Activated CD4-positive, alpha-beta memory T cell treated with anti-CD3 and anti-CD28 coated beads for 36 hours (primary cell): ENCODE results near the gene ZSCAN21. TPM values are rescaled to one million over a fixed set of nuclear protein-coding genes. Genes with fewer than 3 reads are reported as not detected.

Experiments used
- CTCF ChIA-PET: fragments of 350-600 bp; sonication (Branson Sonifier 250); formaldehyde crosslinking; loops from one replicate; lab custom pipeline; 2021; ENCODE audit warnings: antibody characterized with exemption, inconsistent platforms; lab: Charles Lee
- POLR2A ChIA-PET: fragments of 350-600 bp; sonication (Branson Sonifier 250); formaldehyde crosslinking; loops from one replicate; lab custom pipeline; 2021; ENCODE audit warnings: antibody characterized with exemption; lab: Charles Lee
- DNase-seq: peaks from one replicate; pipeline ENCODE4 v3.0.0-alpha.2; 2020
- H3K27ac Mint-ChIP-seq: one replicate; pipeline ENCODE4 v1.8.0; 2021; ENCODE audit warnings: mixed read lengths
- H3K27me3 Mint-ChIP-seq: one replicate; pipeline ENCODE4 v1.8.0; 2021; ENCODE audit warnings: mixed read lengths
- H3K36me3 Mint-ChIP-seq: one replicate; pipeline ENCODE4 v1.8.0; 2021; ENCODE audit warnings: mixed read lengths
- H3K4me1 Mint-ChIP-seq: one replicate; pipeline ENCODE4 v1.8.0; 2021; ENCODE audit warnings: low read depth, mixed read lengths
- H3K4me3 Mint-ChIP-seq: one replicate; pipeline ENCODE4 v1.8.0; 2021; ENCODE audit warnings: mild to moderate bottlenecking, mixed read lengths
- H3K9me3 Mint-ChIP-seq: one replicate; pipeline ENCODE4 v1.8.0; 2021; ENCODE audit warnings: mixed read lengths
- intact Hi-C: fragments of 100-400 bp; cut with micrococcal nuclease; formaldehyde crosslinking; loops from one replicate; pipeline ENCODE4 v1.15.1; 2023
- total RNA-seq, 2 experiments: library from RNA; stranded (reverse); gene quantifications; one replicate each; pipeline ENCODE4 v1.2.3, GENCODE V29; 2021

The ZSCAN21 gene
- total RNA-seq, 2 experiments from 2014 or later: 6.2 TPM

GRCh38 chr7:100090527-100091410 is 41.2 kb downstream of the ZSCAN21 start:
- H3K36me3 Mint-ChIP-seq: peaks cover 44% of the 10 kb centered on the region
- DNase-seq: no peak
- ChIA-PET CTCF (interaction anchor here (0.6 to 2.3 kb wide), 4 partner anchors 9 to 615 kb away, joined by 3 to 11 read pairs (median 5); partner anchors contain the start of genes AP4M1, MCM7, POP7 and ZNF3), POLR2A (interaction anchor here (0.7 to 4.3 kb wide), 4 partner anchors 8 to 118 kb away, joined by 3 to 44 read pairs (median 6); partner anchors contain the start of genes AP4M1 and MCM7)
- no peaks in the 10 kb centered on the region for H3K27me3 Mint-ChIP-seq
- peak overlapping the region; percentile 53 for H3K4me3 Mint-ChIP-seq
- peak overlapping the region; percentile 72 for H3K27ac Mint-ChIP-seq
- no peaks in the 10 kb centered on the region for H3K9me3 Mint-ChIP-seq
- intact Hi-C loops: no loop called here
- peaks cover 49% of the 10 kb centered on the region for H3K4me1 Mint-ChIP-seq

GRCh38 chr7:100091411-100092181 is 42.0 kb downstream of the ZSCAN21 start:
- Mint-ChIP-seq H3K27ac (peak overlapping the region; percentile 72), H3K4me3 (no peak overlapping the region), H3K36me3 (peaks cover 52% of the 10 kb centered on the region), H3K4me1 (peaks cover 51% of the 10 kb centered on the region), H3K27me3 (no peaks in the 10 kb centered on the region), H3K9me3 (no peaks in the 10 kb centered on the region)
- intact Hi-C loops: no loop called here
- ChIA-PET CTCF (interaction anchor here (1.5 kb wide), 1 partner anchor 614 kb away, joined by 5 read pairs; the partner anchor contains the start of gene POP7), POLR2A (interaction anchor here (0.6 to 4.3 kb wide), 2 partner anchors 9 kb away, joined by 5 to 44 read pairs; partner anchors contain the start of genes AP4M1 and MCM7)
- DNase-seq: peak; percentile 27

- Mint-ChIP-seq H3K36me3 (peaks cover 63% of the 10 kb centered on the region), H3K27ac (no peak overlapping the region), H3K9me3 (no peaks in the 10 kb centered on the region), H3K27me3 (no peaks in the 10 kb centered on the region), H3K4me1 (peaks cover 53% of the 10 kb centered on the region), H3K4me3 (no peak overlapping the region)
- ChIA-PET CTCF (no interaction called here), POLR2A (no interaction called here)
- intact Hi-C loops: no loop called here
- DNase-seq: no peak
These were observed 43.5 kb downstream of the ZSCAN21 start for GRCh38 chr7:100093054-100093453.

- Mint-ChIP-seq H3K27me3 (no peaks in the 10 kb centered on the region), H3K9me3 (no peaks in the 10 kb centered on the region), H3K4me1 (peaks cover 55% of the 10 kb centered on the region), H3K27ac (no peak overlapping the region), H3K4me3 (no peak overlapping the region), H3K36me3 (peaks cover 67% of the 10 kb centered on the region)
- POLR2A ChIA-PET: no interaction called here
- DNase-seq: no peak
- intact Hi-C loops: no loop called here
- CTCF ChIA-PET: no interaction called here
These were observed 43.9 kb downstream of the ZSCAN21 start for GRCh38 chr7:100093498-100093897.

- peaks cover 71% of the 10 kb centered on the region for H3K36me3 Mint-ChIP-seq
- intact Hi-C loops: no loop called here
- ChIA-PET CTCF (no interaction called here), POLR2A (no interaction called here)
- H3K4me1 Mint-ChIP-seq: peaks cover 59% of the 10 kb centered on the region
- no peaks in the 10 kb centered on the region for H3K27me3 Mint-ChIP-seq
- H3K4me3 Mint-ChIP-seq: no peak overlapping the region
- no peak overlapping the region for H3K27ac Mint-ChIP-seq
- H3K9me3 Mint-ChIP-seq: no peaks in the 10 kb centered on the region
- no peak for DNase-seq
These were observed 44.4 kb downstream of the ZSCAN21 start for GRCh38 chr7:100093925-100094486.

GRCh38 chr7:100095289-100095688 is 45.7 kb downstream of the ZSCAN21 start:
- no peak overlapping the region for H3K27ac Mint-ChIP-seq
- ChIA-PET CTCF (interaction anchor here (0.6 to 0.8 kb wide), 2 partner anchors 13 to 20 kb away, joined by 3 read pairs; no protein-coding TSS in a partner anchor), POLR2A (no interaction called here)
- DNase-seq: no peak
- H3K9me3 Mint-ChIP-seq: no peaks in the 10 kb centered on the region
- H3K4me3 Mint-ChIP-seq: no peak overlapping the region
- H3K36me3 Mint-ChIP-seq: peaks cover 83% of the 10 kb centered on the region
- H3K27me3 Mint-ChIP-seq: no peaks in the 10 kb centered on the region
- H3K4me1 Mint-ChIP-seq: peaks cover 60% of the 10 kb centered on the region
- intact Hi-C loops: no loop called here

GRCh38 chr7:100095704-100096103 is 46.1 kb downstream of the ZSCAN21 start:
- ChIA-PET POLR2A (no interaction called here), CTCF (interaction anchor here (0.6 to 0.8 kb wide), 2 partner anchors 13 to 21 kb away, joined by 3 read pairs; no protein-coding TSS in a partner anchor)
- Mint-ChIP-seq H3K27ac (no peak overlapping the region), H3K9me3 (no peaks in the 10 kb centered on the region), H3K4me1 (peaks cover 56% of the 10 kb centered on the region), H3K36me3 (peaks cover 85% of the 10 kb centered on the region), H3K4me3 (no peak overlapping the region), H3K27me3 (no peaks in the 10 kb centered on the region)
- DNase-seq: no peak
- intact Hi-C loops: no loop called here

GRCh38 chr7:100098913-100099312 is 49.3 kb downstream of the ZSCAN21 start:
- intact Hi-C loops: no loop called here

GRCh38 chr7:100099452-100099851 is 49.9 kb downstream of the ZSCAN21 start:
- intact Hi-C loops: no loop called here
- H3K36me3 Mint-ChIP-seq: peaks cover 59% of the 10 kb centered on the region
- CTCF ChIA-PET: interaction anchor here (3.1 kb wide), 1 partner anchor 10 kb away, joined by 11 read pairs; the partner anchor contains the start of gene COPS6

More at GRCh38 chr7:100098913-100099312, 49.3 kb downstream of the ZSCAN21 start:
- Mint-ChIP-seq H3K36me3 (peaks cover 62% of the 10 kb centered on the region), H3K4me3 (peak overlapping the region; percentile 59), H3K27me3 (no peaks in the 10 kb centered on the region), H3K4me1 (peaks cover 50% of the 10 kb centered on the region), H3K9me3 (no peaks in the 10 kb centered on the region), H3K27ac (peak overlapping the region; percentile 95)
- CTCF ChIA-PET: no interaction called here
- DNase-seq: no peak
- POLR2A ChIA-PET: interaction anchor here (0.6 to 1.1 kb wide), 2 partner anchors 8 to 13 kb away, joined by 3 read pairs; no protein-coding TSS in a partner anchor

GRCh38 chr7:100100420-100101015 is 50.9 kb downstream of the ZSCAN21 start:
- H3K36me3 Mint-ChIP-seq: peaks cover 54% of the 10 kb centered on the region
- DNase-seq: peak; percentile 91
- CTCF ChIA-PET: interaction anchor here (0.9 to 3.1 kb wide), 6 partner anchors 11 to 31 kb away, joined by 3 to 21 read pairs (median 6); partner anchors contain the start of gene COPS6
- no peaks in the 10 kb centered on the region for H3K27me3 Mint-ChIP-seq
- peaks cover 44% of the 10 kb centered on the region for H3K4me1 Mint-ChIP-seq
- intact Hi-C loops: loop anchor here (1.0 kb wide), 4 partner anchors 11 to 27 kb away; partner anchors contain the start of genes CNPY4, TAF6 and ZNF3
- H3K4me3 Mint-ChIP-seq: peak overlapping the region; percentile 90
- H3K27ac Mint-ChIP-seq: peak overlapping the region; percentile 95
- no peaks in the 10 kb centered on the region for H3K9me3 Mint-ChIP-seq
- POLR2A ChIA-PET: interaction anchor here (0.9 to 3.5 kb wide), 13 partner anchors 8 to 328 kb away, joined by 3 to 44 read pairs (median 7); partner anchors contain the start of genes COPS6, LAMTOR4, MBLAC1 and MEPCE

More at GRCh38 chr7:100099452-100099851, 49.9 kb downstream of the ZSCAN21 start:
- Mint-ChIP-seq H3K4me3 (peak overlapping the region; percentile 90), H3K4me1 (peaks cover 50% of the 10 kb centered on the region), H3K27me3 (no peaks in the 10 kb centered on the region), H3K9me3 (no peaks in the 10 kb centered on the region), H3K27ac (peak overlapping the region; percentile 95)
- POLR2A ChIA-PET: interaction anchor here (1.1 to 3.5 kb wide), 2 partner anchors 10 to 13 kb away, joined by 3 to 44 read pairs; partner anchors contain the start of gene COPS6
- DNase-seq: no peak
